ENCODE measurements around the gene DDX1. TPM values are rescaled to one million over a fixed set of nuclear protein-coding genes. Genes with fewer than 3 reads are reported as not detected.

Gene DDX1
- total and polyA plus RNA-seq, 2 experiments from 2014 or later = 99.9 to 102 TPM

GRCh38 chr2:15560988-15561573, 30.6 kb upstream of the DDX1 start, which contains the start of gene NBAS:
NBAS (minus strand) TSS chr2:15561334; CDS start chr2:15561304, 30 bp downstream.
- peak within 1 kb of the TSS; percentile 29; the same call in 1 of the 2 replicates for H3K27ac ChIP-seq (ENCODE audit: low read depth)
- peaks cover 4% of the 10 kb centered on the region; the same call in 1 of the 2 replicates for H3K4me1 ChIP-seq (ENCODE audit: insufficient read depth)
- H3F3A ChIP-seq (replicated peaks; ENCODE audit: low read depth) = no peaks in the 10 kb centered on the region
- no peaks in the 10 kb centered on the region for H3K9me3 Mint-ChIP-seq
- H3K79me2 ChIP-seq (replicated peaks; ENCODE audit: insufficient read depth) = peaks cover 24% of the 10 kb centered on the region
- H3K27ac Mint-ChIP-seq = peak within 1 kb of the TSS; percentile 96
- no peaks in the 10 kb centered on the region for H3K27me3 ChIP-seq (ENCODE audit: insufficient read depth)
- no peaks in the 10 kb centered on the region for H3K36me3 Mint-ChIP-seq (ENCODE audit: low read depth)
- H3K9me2 ChIP-seq (ENCODE audit: insufficient read depth) = no peaks in the 10 kb centered on the region
- no peaks in the 10 kb centered on the region for H4K20me1 ChIP-seq (replicated peaks; ENCODE audit: insufficient read depth)
- TF ChIP-seq CTCF (conservative IDR thresholded peaks at IDR 0.05; ENCODE audit: low read depth in 2 of 2) = no peak
- TF ChIP-seq ETS1 (IDR thresholded peaks at IDR 0.05) = peak; percentile 59; the same call in 1 of the 2 replicates
- TF ChIP-seq CREB1 (CRISPR knock-in tag; IDR thresholded peaks at IDR 0.05; ENCODE audit: low read depth) = 0 out of 2 replicates have a peak, but pooled peaks have one; percentile 46
- peak; percentile 75 for TF ChIP-seq POLR2AphosphoS5 (IDR thresholded peaks at IDR 0.05; ENCODE audit: low read depth)
- H3K4me3 ChIP-seq = peak within 1 kb of the TSS; percentile 87
- peak within 1 kb of the TSS; percentile 80 for H3K4me2 ChIP-seq
- DNase-seq (ENCODE audit: low spot score) (peak; percentile 92), ATAC-seq (peak; percentile 92)
- H3K4me3 Mint-ChIP-seq = peak within 1 kb of the TSS; percentile 99
- H3K27me3 Mint-ChIP-seq (ENCODE audit: insufficient read depth, low read depth, poor library complexity) = no peaks in the 10 kb centered on the region
- H3K36me3 ChIP-seq (ENCODE audit: insufficient read depth) = no peaks in the 10 kb centered on the region
- H3K4me1 Mint-ChIP-seq = peaks cover 19% of the 10 kb centered on the region
- H2AFZ ChIP-seq = peak within 1 kb of the TSS; percentile 99

- Histone ChIP-seq H3K4me3 (peak overlapping the region; percentile 87), H3K27ac (ENCODE audit: low read depth) (peak overlapping the region; percentile 29; the same call in 1 of the 2 replicates), H3K27me3 (ENCODE audit: insufficient read depth) (no peaks in the 10 kb centered on the region), H3K36me3 (ENCODE audit: insufficient read depth) (no peaks in the 10 kb centered on the region), H3K9me2 (ENCODE audit: insufficient read depth) (no peaks in the 10 kb centered on the region), H2AFZ (peak overlapping the region; percentile 99), H3K4me2 (peak overlapping the region; percentile 80), H3K4me1 (ENCODE audit: insufficient read depth) (peaks cover 4% of the 10 kb centered on the region; the same call in 1 of the 2 replicates), H3F3A (replicated peaks; ENCODE audit: low read depth) (no peaks in the 10 kb centered on the region), H3K79me2 (replicated peaks; ENCODE audit: insufficient read depth) (peaks cover 24% of the 10 kb centered on the region), H4K20me1 (replicated peaks; ENCODE audit: insufficient read depth) (no peaks in the 10 kb centered on the region)
- Mint-ChIP-seq H3K9me3 (no peaks in the 10 kb centered on the region), H3K4me1 (peaks cover 19% of the 10 kb centered on the region), H3K36me3 (ENCODE audit: low read depth) (no peaks in the 10 kb centered on the region), H3K4me3 (peak overlapping the region; percentile 99), H3K27ac (peak overlapping the region; percentile 35), H3K27me3 (ENCODE audit: insufficient read depth, low read depth, poor library complexity) (no peaks in the 10 kb centered on the region)
- ATAC-seq (peak; percentile 10; the same call in 2 of the 3 replicates), DNase-seq (ENCODE audit: low spot score) (peak; percentile 19)
- TF ChIP-seq POLR2AphosphoS5 (IDR thresholded peaks at IDR 0.05; ENCODE audit: low read depth) (no peak), ZNF331 (CRISPR knock-in tag; IDR thresholded peaks at IDR 0.05; ENCODE audit: low read depth) (no peak), ZNF114 (CRISPR knock-in tag; IDR thresholded peaks at IDR 0.05) (no peak), CTCF (conservative IDR thresholded peaks at IDR 0.05; ENCODE audit: low read depth in 2 of 2) (no peak)
- TF ChIP-seq, protein P1, sequence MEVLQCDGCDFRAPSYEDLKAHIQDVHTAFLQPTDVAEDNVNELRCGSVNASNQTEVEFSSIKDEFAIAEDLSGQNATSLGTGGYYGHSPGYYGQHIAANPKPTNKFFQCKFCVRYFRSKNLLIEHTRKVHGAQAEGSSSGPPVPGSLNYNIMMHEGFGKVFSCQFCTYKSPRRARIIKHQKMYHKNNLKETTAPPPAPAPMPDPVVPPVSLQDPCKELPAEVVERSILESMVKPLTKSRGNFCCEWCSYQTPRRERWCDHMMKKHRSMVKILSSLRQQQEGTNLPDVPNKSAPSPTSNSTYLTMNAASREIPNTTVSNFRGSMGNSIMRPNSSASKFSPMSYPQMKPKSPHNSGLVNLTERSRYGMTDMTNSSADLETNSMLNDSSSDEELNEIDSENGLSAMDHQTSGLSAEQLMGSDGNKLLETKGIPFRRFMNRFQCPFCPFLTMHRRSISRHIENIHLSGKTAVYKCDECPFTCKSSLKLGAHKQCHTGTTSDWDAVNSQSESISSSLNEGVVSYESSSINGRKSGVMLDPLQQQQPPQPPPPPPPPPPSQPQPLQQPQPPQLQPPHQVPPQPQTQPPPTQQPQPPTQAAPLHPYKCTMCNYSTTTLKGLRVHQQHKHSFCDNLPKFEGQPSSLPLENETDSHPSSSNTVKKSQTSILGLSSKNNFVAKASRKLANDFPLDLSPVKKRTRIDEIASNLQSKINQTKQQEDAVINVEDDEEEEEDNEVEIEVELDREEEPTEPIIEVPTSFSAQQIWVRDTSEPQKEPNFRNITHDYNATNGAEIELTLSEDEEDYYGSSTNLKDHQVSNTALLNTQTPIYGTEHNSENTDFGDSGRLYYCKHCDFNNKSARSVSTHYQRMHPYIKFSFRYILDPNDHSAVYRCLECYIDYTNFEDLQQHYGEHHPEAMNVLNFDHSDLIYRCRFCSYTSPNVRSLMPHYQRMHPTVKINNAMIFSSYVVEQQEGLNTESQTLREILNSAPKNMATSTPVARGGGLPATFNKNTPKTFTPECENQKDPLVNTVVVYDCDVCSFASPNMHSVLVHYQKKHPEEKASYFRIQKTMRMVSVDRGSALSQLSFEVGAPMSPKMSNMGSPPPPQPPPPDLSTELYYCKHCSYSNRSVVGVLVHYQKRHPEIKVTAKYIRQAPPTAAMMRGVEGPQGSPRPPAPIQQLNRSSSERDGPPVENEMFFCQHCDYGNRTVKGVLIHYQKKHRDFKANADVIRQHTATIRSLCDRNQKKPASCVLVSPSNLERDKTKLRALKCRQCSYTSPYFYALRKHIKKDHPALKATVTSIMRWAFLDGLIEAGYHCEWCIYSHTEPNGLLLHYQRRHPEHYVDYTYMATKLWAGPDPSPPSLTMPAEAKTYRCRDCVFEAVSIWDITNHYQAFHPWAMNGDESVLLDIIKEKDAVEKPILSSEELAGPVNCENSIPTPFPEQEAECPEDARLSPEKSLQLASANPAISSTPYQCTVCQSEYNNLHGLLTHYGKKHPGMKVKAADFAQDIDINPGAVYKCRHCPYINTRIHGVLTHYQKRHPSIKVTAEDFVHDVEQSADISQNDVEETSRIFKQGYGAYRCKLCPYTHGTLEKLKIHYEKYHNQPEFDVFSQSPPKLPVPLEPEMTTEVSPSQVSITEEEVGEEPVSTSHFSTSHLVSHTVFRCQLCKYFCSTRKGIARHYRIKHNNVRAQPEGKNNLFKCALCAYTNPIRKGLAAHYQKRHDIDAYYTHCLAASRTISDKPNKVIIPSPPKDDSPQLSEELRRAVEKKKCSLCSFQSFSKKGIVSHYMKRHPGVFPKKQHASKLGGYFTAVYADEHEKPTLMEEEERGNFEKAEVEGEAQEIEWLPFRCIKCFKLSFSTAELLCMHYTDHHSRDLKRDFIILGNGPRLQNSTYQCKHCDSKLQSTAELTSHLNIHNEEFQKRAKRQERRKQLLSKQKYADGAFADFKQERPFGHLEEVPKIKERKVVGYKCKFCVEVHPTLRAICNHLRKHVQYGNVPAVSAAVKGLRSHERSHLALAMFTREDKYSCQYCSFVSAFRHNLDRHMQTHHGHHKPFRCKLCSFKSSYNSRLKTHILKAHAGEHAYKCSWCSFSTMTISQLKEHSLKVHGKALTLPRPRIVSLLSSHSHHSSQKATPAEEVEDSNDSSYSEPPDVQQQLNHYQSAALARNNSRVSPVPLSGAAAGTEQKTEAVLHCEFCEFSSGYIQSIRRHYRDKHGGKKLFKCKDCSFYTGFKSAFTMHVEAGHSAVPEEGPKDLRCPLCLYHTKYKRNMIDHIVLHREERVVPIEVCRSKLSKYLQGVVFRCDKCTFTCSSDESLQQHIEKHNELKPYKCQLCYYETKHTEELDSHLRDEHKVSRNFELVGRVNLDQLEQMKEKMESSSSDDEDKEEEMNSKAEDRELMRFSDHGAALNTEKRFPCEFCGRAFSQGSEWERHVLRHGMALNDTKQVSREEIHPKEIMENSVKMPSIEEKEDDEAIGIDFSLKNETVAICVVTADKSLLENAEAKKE (CRISPR knock-in tag; IDR thresholded peaks at IDR 0.05) = no peak
Observed at GRCh38 chr2:15561574-15562344, 29.9 kb upstream of the DDX1 start.

Data from GM23338 (cell line).